Fibroblast of villous mesenchyme (primary cell): ENCODE results near the gene MVP. TPM values are rescaled to one million over a fixed set of nuclear protein-coding genes. Genes with fewer than 3 reads are reported as not detected.

Source experiments
- DNase-seq: peaks from one replicate; pipeline ENCODE4 v3.0.0-alpha.2; 2010; ENCODE audit warnings: low read depth
- H3K4me3 ChIP-seq: 2 replicates; pipeline ENCODE4 v1.5.1; 2011; ENCODE audit warnings: low read depth, mild to moderate bottlenecking, low read length
- total RNA-seq: library from RNA; depleted of rRNA; stranded (reverse); fragments of >200 nt; gene quantifications from 2 replicates; pipeline ENCODE4 v1.2.3, GENCODE V29; 2012
- TF ChIP-seq, protein P1 (sequence below): IDR thresholded peaks from 2 replicates; pipeline ENCODE4 v1.5.1; 2012; ENCODE audit warnings: low read depth, mild to moderate bottlenecking, low read length; ENCODE audit not compliant: insufficient read depth

MVP gene
- total RNA-seq, 1 donor = 211 TPM

DNA sequence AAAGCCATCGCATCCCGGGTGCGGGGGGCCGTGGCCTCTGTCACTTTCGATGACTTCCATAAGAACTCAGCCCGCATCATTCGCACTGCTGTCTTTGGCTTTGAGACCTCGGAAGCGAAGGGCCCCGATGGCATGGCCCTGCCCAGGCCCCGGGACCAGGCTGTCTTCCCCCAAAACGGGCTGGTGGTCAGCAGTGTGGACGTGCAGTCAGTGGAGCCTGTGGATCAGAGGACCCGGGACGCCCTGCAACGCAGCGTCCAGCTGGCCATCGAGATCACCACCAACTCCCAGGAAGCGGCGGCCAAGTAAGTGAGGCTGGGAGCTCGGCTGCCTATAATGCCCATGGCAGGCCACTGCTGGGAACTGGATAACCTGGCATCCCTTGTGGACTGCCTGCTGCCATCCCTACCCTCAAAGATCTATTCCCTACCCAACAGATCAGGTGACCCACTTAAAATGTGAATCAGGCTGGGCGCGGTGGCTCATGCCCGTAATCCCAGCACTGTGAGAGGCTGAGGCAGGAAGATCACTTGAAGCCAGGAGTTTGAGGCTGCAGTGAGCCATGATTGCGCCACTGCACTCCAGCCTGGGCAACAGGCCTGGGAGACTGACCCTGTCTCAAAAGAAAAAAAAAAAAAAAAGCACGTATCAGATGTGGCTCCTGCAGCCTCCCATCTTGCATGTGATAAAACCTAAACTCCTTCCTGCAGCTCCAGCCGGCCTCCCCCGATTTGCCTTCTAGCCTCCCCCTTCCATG is 24.5 kb downstream of the MVP start:
- no peak overlapping the region for H3K4me3 ChIP-seq
- TF ChIP-seq, protein P1, sequence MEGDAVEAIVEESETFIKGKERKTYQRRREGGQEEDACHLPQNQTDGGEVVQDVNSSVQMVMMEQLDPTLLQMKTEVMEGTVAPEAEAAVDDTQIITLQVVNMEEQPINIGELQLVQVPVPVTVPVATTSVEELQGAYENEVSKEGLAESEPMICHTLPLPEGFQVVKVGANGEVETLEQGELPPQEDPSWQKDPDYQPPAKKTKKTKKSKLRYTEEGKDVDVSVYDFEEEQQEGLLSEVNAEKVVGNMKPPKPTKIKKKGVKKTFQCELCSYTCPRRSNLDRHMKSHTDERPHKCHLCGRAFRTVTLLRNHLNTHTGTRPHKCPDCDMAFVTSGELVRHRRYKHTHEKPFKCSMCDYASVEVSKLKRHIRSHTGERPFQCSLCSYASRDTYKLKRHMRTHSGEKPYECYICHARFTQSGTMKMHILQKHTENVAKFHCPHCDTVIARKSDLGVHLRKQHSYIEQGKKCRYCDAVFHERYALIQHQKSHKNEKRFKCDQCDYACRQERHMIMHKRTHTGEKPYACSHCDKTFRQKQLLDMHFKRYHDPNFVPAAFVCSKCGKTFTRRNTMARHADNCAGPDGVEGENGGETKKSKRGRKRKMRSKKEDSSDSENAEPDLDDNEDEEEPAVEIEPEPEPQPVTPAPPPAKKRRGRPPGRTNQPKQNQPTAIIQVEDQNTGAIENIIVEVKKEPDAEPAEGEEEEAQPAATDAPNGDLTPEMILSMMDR = no peak
- DNase-seq = peak; percentile 48

DNA sequence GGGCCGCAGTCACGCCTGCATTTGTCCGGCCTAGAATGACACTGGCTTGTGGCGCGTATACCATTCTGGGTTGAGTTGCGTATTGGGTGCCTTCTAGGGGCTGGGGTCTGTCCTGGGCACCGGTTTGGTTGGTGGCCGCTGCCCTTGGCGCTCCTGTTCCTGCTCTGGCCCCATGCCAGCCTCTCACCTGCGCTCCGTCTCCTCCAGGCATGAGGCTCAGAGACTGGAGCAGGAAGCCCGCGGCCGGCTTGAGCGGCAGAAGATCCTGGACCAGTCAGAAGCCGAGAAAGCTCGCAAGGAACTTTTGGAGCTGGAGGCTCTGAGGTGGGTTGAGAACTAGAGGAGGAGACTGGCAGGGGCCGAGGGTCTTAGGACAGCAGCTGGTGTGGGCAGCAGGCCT is 25.4 kb downstream of the MVP start:
- TF ChIP-seq, protein P1 = no peak
- no peak for DNase-seq
- no peak overlapping the region for H3K4me3 ChIP-seq

DNA sequence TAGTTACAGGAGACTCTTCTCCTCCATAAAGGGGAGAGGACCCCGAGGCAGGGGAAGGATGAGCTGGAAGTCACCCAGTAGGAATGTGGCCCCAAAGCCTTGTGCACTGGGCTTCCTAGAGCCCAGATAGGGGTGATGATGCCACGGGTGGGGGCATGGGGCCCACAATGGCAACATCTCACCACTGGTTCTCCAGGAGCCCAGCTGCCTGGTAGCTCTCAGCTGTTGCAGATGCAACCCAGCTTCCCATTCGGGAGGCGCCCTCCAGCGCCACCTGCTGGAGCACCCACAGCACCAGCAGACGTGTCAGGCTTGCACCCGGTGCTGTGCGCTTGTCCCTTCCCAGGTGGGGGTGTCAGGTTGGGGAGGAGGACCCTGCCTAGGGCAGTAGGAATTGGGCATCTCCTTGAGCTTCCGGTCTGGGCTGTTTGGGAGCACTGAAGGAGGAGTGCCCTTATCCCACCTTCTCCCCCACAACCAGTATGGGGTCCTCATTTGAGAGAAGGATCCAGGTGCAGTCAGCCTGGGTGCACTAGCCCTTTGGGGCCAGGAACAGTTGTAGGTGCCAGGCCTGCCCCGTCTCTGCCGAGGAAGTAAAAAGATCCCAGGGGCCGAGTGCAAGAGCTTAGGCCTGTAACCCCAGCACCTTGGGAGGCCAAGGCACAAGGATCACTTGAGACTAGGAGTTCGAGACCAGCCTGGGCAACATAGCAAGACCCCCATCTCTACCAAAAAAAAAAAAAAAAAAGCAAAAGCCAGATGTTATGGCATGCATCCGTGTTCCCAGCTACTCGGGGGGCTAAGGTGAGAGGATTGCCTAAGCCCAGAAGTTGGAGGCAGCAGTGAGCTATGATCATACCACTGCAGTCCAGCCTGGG is 28.4 kb downstream of the MVP start:
- DNase-seq = peak; percentile 67

DNA sequence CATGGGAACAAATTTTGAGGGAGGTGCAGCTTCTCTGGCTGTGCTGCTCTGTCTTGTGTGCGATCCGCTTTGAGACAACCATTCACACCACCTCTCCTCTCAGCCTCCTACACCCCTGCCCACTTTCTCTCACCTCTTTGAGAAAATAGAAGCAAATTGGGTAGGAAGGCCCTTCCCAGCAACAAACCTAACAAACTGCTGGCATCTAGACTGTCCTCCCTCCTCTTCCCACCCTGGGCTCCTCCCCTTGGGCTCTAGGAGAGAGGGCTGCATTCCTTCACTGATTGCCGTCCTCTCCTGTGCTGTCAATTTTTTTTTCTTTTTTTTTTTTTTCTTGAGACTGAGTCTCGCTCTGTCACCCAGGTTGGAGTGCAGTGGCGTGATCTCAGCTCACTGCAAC is 29.2 kb downstream of the MVP start:
- TF ChIP-seq, protein P1 = no peak
- no peak for DNase-seq
- no peak overlapping the region for H3K4me3 ChIP-seq

More for the DNA sequence above, 28.4 kb downstream of the MVP start:
- no peak overlapping the region for H3K4me3 ChIP-seq
- TF ChIP-seq, protein P1 = peak; percentile 97

DNA sequence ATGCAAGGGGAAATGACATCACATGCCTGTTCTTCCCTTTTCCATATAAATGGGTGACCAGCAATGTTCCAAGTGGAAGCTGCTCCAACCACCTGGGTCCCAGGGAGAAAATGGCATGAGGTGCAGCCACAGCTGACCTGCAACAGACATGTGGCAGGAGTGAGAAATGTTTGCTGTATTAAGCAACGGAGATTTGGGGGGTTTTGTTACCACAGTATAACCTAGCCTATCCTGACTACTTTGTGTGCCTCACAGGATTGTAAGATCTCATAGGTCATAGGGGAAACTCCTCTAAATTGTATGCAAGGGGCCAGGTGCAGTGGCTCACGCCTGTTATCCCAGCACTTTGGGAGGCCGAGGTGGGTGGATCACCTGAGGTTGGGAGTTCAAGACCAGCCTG is 30.7 kb downstream of the MVP start:
- H3K4me3 ChIP-seq = no peak overlapping the region
- TF ChIP-seq, protein P1 = no peak
- no peak for DNase-seq

DNA sequence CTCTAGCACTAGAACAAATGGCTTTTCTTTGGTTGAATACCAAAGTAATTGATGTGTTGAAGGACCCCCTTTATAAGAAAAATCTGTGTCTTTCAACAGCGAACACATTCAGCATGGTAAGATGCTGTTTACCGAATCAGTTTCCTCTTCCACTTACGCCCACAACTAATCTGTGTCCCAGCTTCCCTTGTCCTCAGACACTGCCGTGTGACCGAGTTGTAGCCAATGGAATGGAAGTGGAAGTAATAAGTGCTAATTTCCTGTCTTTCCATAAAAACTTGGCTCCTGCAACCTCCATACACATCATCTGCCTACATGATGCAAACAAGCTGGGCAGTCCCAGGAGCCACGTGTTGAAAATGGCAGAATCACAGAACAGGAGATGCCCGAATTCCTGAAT is 32.4 kb downstream of the MVP start:
- peak; percentile 44 for DNase-seq
- TF ChIP-seq, protein P1 = no peak
- no peak overlapping the region for H3K4me3 ChIP-seq
